Neural progenitor cell (in vitro differentiated cells): ENCODE measurements around the gene FAM219B. TPM values are rescaled to one million over a fixed set of nuclear protein-coding genes. Genes with fewer than 3 reads are reported as not detected.

ENCODE experiments used
- DNase-seq: peaks from one replicate; pipeline ENCODE4 v3.0.0-alpha.2; 2016; ENCODE audit warnings: low spot score
- H2AFZ ChIP-seq: fragments of 200-600 bp; sonication (generic); replicated peaks from 2 replicates; pipeline ENCODE4 v1.6.1; 2016; ENCODE audit warnings: antibody characterized with exemption
- H3F3A ChIP-seq: fragments of 200-600 bp; sonication (generic); 2 replicates; pipeline ENCODE4 v1.6.1; 2016; ENCODE audit warnings: antibody characterized with exemption, low read depth
- H3K27ac ChIP-seq: fragments of 200-600 bp; sonication (generic); 2 replicates; pipeline ENCODE4 v1.5.1; 2016; ENCODE audit warnings: mild to moderate bottlenecking
- H3K27me3 ChIP-seq: fragments of 200-600 bp; sonication (generic); 2 replicates; pipeline ENCODE4 v1.6.1; 2016; ENCODE audit warnings: mild to moderate bottlenecking, moderate library complexity
- H3K36me3 ChIP-seq: fragments of 200-600 bp; sonication (generic); 2 replicates; pipeline ENCODE4 v1.5.1; 2016
- H3K4me1 ChIP-seq: fragments of 200-600 bp; sonication (generic); 2 replicates; pipeline ENCODE4 v1.6.1; 2016; ENCODE audit warnings: mixed run types
- H3K4me2 ChIP-seq: fragments of 200-600 bp; sonication (generic); 2 replicates; pipeline ENCODE4 v1.6.1; 2016
- H3K4me3 ChIP-seq: fragments of 200-600 bp; sonication (generic); 2 replicates; pipeline ENCODE4 v1.5.1; 2016
- H3K79me2 ChIP-seq: fragments of 200-600 bp; sonication (generic); 2 replicates; pipeline ENCODE4 v1.6.1; 2016; ENCODE audit warnings: low read depth
- H3K9ac ChIP-seq: fragments of 200-600 bp; sonication (generic); 2 replicates; pipeline ENCODE4 v1.6.1; 2016
- H3K9me3 ChIP-seq: fragments of 200-600 bp; sonication (generic); 2 replicates; pipeline ENCODE4 v1.5.1; 2016; ENCODE audit warnings: low read depth
- H4K20me1 ChIP-seq: fragments of 200-600 bp; sonication (generic); 2 replicates; pipeline ENCODE4 v1.6.1; 2016; ENCODE audit warnings: low read depth
- H3K27ac Mint-ChIP-seq: 3 replicates; pipeline ENCODE4 v1.8.0; 2021; ENCODE audit warnings: mixed read lengths
- H3K27me3 Mint-ChIP-seq: 2 replicates; pipeline ENCODE4 v1.8.0; 2022; ENCODE audit warnings: low read depth, mild to moderate bottlenecking, inconsistent platforms, moderate library complexity, mixed read lengths; ENCODE audit not compliant: insufficient read depth
- H3K36me3 Mint-ChIP-seq: 3 replicates; pipeline ENCODE4 v1.8.0; 2021; ENCODE audit warnings: mixed read lengths
- H3K4me1 Mint-ChIP-seq: 3 replicates; pipeline ENCODE4 v1.8.0; 2021; ENCODE audit warnings: mixed read lengths
- H3K4me3 Mint-ChIP-seq: 3 replicates; pipeline ENCODE4 v1.8.0; 2021; ENCODE audit warnings: mild to moderate bottlenecking, moderate library complexity, mixed read lengths
- H3K9me3 Mint-ChIP-seq: 3 replicates; pipeline ENCODE4 v1.8.0; 2020; ENCODE audit warnings: mixed read lengths
- CTCF ChIP-seq: fragments of 200-600 bp; sonication (generic); IDR thresholded peaks from 2 replicates; pipeline ENCODE4 v1.5.1; 2017; ENCODE audit warnings: antibody characterized with exemption, mild to moderate bottlenecking
- EZH2 ChIP-seq: fragments of 200-600 bp; sonication (generic); IDR thresholded peaks from 2 replicates; pipeline ENCODE4 v1.6.1; 2017; ENCODE audit warnings: antibody characterized with exemption, mild to moderate bottlenecking, moderate library complexity
- EZH2phosphoT487 ChIP-seq: fragments of 200-600 bp; sonication (generic); IDR thresholded peaks from 2 replicates; pipeline ENCODE4 v1.6.1; 2017; ENCODE audit warnings: antibody characterized with exemption
- total RNA-seq: library from RNA; depleted of rRNA; stranded (reverse); fragments of >200 nt; gene quantifications from 2 replicates; pipeline ENCODE4 v1.2.3, GENCODE V29; 2015; ENCODE audit warnings: low replicate concordance

Gene FAM219B
- total RNA-seq = 120 and 124 TPM in 2 replicates

GRCh38 chr15:74906450-74907162 is at the start of gene FAM219B:
Gene FAM219B, minus strand, starts transcription at chr15:74906851. Its CDS starts 51 bp downstream, at chr15:74906800.
- Histone ChIP-seq H3K9ac (peak within 1 kb of the TSS; percentile 73), H3K4me2 (peak within 1 kb of the TSS; percentile 90), H3K9me3 (no peaks in the 10 kb centered on the region), H3K79me2 (peaks cover 20% of the 10 kb centered on the region), H2AFZ (peak within 1 kb of the TSS; percentile 97), H4K20me1 (no peaks in the 10 kb centered on the region), H3K4me3 (peak within 1 kb of the TSS; percentile 98), H3F3A (peaks cover 44% of the 10 kb centered on the region), H3K36me3 (no peaks in the 10 kb centered on the region), H3K27ac (peak within 1 kb of the TSS; percentile 81), H3K27me3 (no peaks in the 10 kb centered on the region), H3K4me1 (peaks cover 9% of the 10 kb centered on the region)
- peak within 1 kb of the TSS; percentile 95 for H3K4me3 Mint-ChIP-seq
- peak within 1 kb of the TSS; percentile 93 for H3K27ac Mint-ChIP-seq
- peak; percentile 97 for DNase-seq
- H3K27me3 Mint-ChIP-seq = no peaks in the 10 kb centered on the region
- H3K9me3 Mint-ChIP-seq = no peaks in the 10 kb centered on the region
- H3K36me3 Mint-ChIP-seq = peaks cover 40% of the 10 kb centered on the region
- peaks cover 23% of the 10 kb centered on the region for H3K4me1 Mint-ChIP-seq
- TF ChIP-seq CTCF (no peak), EZH2phosphoT487 (no peak), EZH2 (no peak)

GRCh38 chr15:74955796-74956647 is 49.4 kb upstream of the FAM219B start:
- no peaks in the 10 kb centered on the region for H3K9me3 ChIP-seq
- Mint-ChIP-seq H3K4me3 (peak overlapping the region; percentile 78), H3K9me3 (no peaks in the 10 kb centered on the region), H3K36me3 (no peaks in the 10 kb centered on the region), H3K27ac (no peak overlapping the region), H3K27me3 (peaks cover 43% of the 10 kb centered on the region), H3K4me1 (peaks cover 24% of the 10 kb centered on the region)
- H3K4me2 ChIP-seq = peak overlapping the region; percentile 78
- peaks cover 11% of the 10 kb centered on the region for H4K20me1 ChIP-seq
- peak; percentile 86 for DNase-seq
- TF ChIP-seq CTCF (peak; percentile 55), EZH2phosphoT487 (peak; percentile 54), EZH2 (peak; percentile 55)
- peaks cover 38% of the 10 kb centered on the region for H3F3A ChIP-seq
- peaks cover 65% of the 10 kb centered on the region for H3K27me3 ChIP-seq
- H3K4me1 ChIP-seq = peaks cover 28% of the 10 kb centered on the region
- H3K36me3 ChIP-seq = no peaks in the 10 kb centered on the region
- no peak overlapping the region for H3K27ac ChIP-seq
- no peaks in the 10 kb centered on the region for H3K79me2 ChIP-seq
- peak overlapping the region; percentile 49 for H3K4me3 ChIP-seq
- no peak overlapping the region for H3K9ac ChIP-seq
- H2AFZ ChIP-seq = peak overlapping the region; percentile 54

- Histone ChIP-seq H3K9me3 (no peaks in the 10 kb centered on the region), H3K4me3 (peak overlapping the region; percentile 49), H3K9ac (no peak overlapping the region), H3K4me1 (peaks cover 31% of the 10 kb centered on the region), H3K36me3 (no peaks in the 10 kb centered on the region), H3K27ac (no peak overlapping the region), H3K27me3 (peaks cover 55% of the 10 kb centered on the region), H2AFZ (no peak overlapping the region), H3F3A (peaks cover 42% of the 10 kb centered on the region), H3K79me2 (no peaks in the 10 kb centered on the region), H3K4me2 (peak overlapping the region; percentile 78), H4K20me1 (peaks cover 11% of the 10 kb centered on the region)
- Mint-ChIP-seq H3K36me3 (no peaks in the 10 kb centered on the region), H3K9me3 (no peaks in the 10 kb centered on the region), H3K4me1 (peaks cover 29% of the 10 kb centered on the region), H3K4me3 (peak overlapping the region; percentile 78), H3K27me3 (peaks cover 37% of the 10 kb centered on the region), H3K27ac (no peak overlapping the region)
- DNase-seq = no peak
- TF ChIP-seq EZH2 (no peak), EZH2phosphoT487 (no peak), CTCF (no peak)
These were observed 48.4 kb upstream of the FAM219B start for GRCh38 chr15:74955017-74955416.
